IPS-18c (cell line): ENCODE measurements around the gene OR4D2.
"Not testable (repeated sequence)": the region's sequence is repeated elsewhere in the genome, so short reads cannot be mapped to it uniquely, and the experiment has no call there.

Experiments used
- H3K4me3 ChIP-seq: 2 replicates; pipeline ENCODE4 v1.7.0; 2013; ENCODE audit warnings: low read depth, mild to moderate bottlenecking, low read length, moderate library complexity; ENCODE audit not compliant: insufficient read depth
- H3K9me3 ChIP-seq: one replicate; pipeline ENCODE4 v1.6.1; 2013; ENCODE audit warnings: mild to moderate bottlenecking, low read length, moderate library complexity; ENCODE audit not compliant: control insufficient read depth, insufficient read depth

OR4D2 gene

GRCh38 chr17:58166682-58167081 lies at the start of gene OR4D2:
Gene OR4D2, plus strand, starts transcription at chr17:58166982. Its CDS starts 2,674 bp downstream, at chr17:58169656.
- Histone ChIP-seq H3K9me3 (no peaks in the 10 kb centered on the region), H3K4me3 (no peak within 1 kb of the TSS)

GRCh38 chr17:58117382-58117781 lies 49.4 kb upstream of the OR4D2 start:
- no peaks in the 10 kb centered on the region for H3K9me3 ChIP-seq
- no peak overlapping the region for H3K4me3 ChIP-seq

GRCh38 chr17:58119491-58119890 lies 47.3 kb upstream of the OR4D2 start:
- H3K4me3 ChIP-seq: no peak overlapping the region

GRCh38 chr17:58120195-58120822 lies 46.5 kb upstream of the OR4D2 start:
- Histone ChIP-seq H3K4me3 (no peak overlapping the region), H3K9me3 (no peaks in the 10 kb centered on the region)

More at GRCh38 chr17:58119491-58119890, 47.3 kb upstream of the OR4D2 start:
- no peaks in the 10 kb centered on the region for H3K9me3 ChIP-seq

GRCh38 chr17:58121925-58122324 lies 44.9 kb upstream of the OR4D2 start:
- Histone ChIP-seq H3K4me3 (no peak overlapping the region), H3K9me3 (no peaks in the 10 kb centered on the region)

GRCh38 chr17:58127846-58128245 lies 38.9 kb upstream of the OR4D2 start:
- Histone ChIP-seq H3K4me3 (no peak overlapping the region), H3K9me3 (no peaks in the 10 kb centered on the region)

- not testable (repeated sequence) for H3K9me3 ChIP-seq, H3K4me3 ChIP-seq
Measured at GRCh38 chr17:58132697-58133096, 34.1 kb upstream of the OR4D2 start.

- H3K9me3 ChIP-seq: no peaks in the 10 kb centered on the region
Measured at GRCh38 chr17:58136669-58137279, 30.0 kb upstream of the OR4D2 start.

GRCh38 chr17:58141505-58141904 lies 25.3 kb upstream of the OR4D2 start:
- H3K9me3 ChIP-seq: peaks cover 2% of the 10 kb centered on the region
- H3K4me3 ChIP-seq: no peak overlapping the region

More at GRCh38 chr17:58136669-58137279, 30.0 kb upstream of the OR4D2 start:
- H3K4me3 ChIP-seq: no peak overlapping the region

- H3K4me3 ChIP-seq, H3K9me3 ChIP-seq: not testable (repeated sequence)
Measured at GRCh38 chr17:58143335-58143734, 23.4 kb upstream of the OR4D2 start.

GRCh38 chr17:58144801-58145200 lies 22.0 kb upstream of the OR4D2 start:
- no peak overlapping the region for H3K4me3 ChIP-seq

GRCh38 chr17:58147930-58148434 lies 18.8 kb upstream of the OR4D2 start, which contains the start of gene OR4D1:
Gene OR4D1, plus strand, starts transcription at chr17:58148384. Its CDS starts 6,770 bp downstream, at chr17:58155154.
- H3K9me3 ChIP-seq: peaks cover 2% of the 10 kb centered on the region
- no peak within 1 kb of the TSS for H3K4me3 ChIP-seq

More at GRCh38 chr17:58144801-58145200, 22.0 kb upstream of the OR4D2 start:
- H3K9me3 ChIP-seq: peaks cover 2% of the 10 kb centered on the region

GRCh38 chr17:58148609-58149008 lies 18.2 kb upstream of the OR4D2 start:
- Histone ChIP-seq H3K9me3 (peaks cover 2% of the 10 kb centered on the region), H3K4me3 (no peak overlapping the region)

- no peaks in the 10 kb centered on the region for H3K9me3 ChIP-seq
Measured at GRCh38 chr17:58150394-58150793, 16.4 kb upstream of the OR4D2 start.

GRCh38 chr17:58153046-58153445 lies 13.7 kb upstream of the OR4D2 start:
- Histone ChIP-seq H3K4me3 (no peak overlapping the region), H3K9me3 (no peaks in the 10 kb centered on the region)

More at GRCh38 chr17:58150394-58150793, 16.4 kb upstream of the OR4D2 start:
- no peak overlapping the region for H3K4me3 ChIP-seq

- Histone ChIP-seq H3K4me3 (no peak overlapping the region), H3K9me3 (no peaks in the 10 kb centered on the region)
Measured at GRCh38 chr17:58153671-58154070, 13.1 kb upstream of the OR4D2 start.

GRCh38 chr17:58156839-58157803 lies 9.7 kb upstream of the OR4D2 start:
- Histone ChIP-seq H3K4me3 (peak overlapping the region; percentile 53), H3K9me3 (no peaks in the 10 kb centered on the region)
